SW480 (cell line): ENCODE results near the gene FPR2.
"Not testable (repeated sequence)": the region's sequence is repeated elsewhere in the genome, so short reads cannot be mapped to it uniquely, and the experiment has no call there.

Experiments used
- DNase-seq: peaks from one replicate; pipeline ENCODE4 v3.0.0-alpha.2; 2016; ENCODE audit warnings: low spot score

FPR2 gene

GRCh38 chr19:51760697-51761356 lies at the start of gene FPR2:
FPR2 (plus strand) TSS chr19:51761180; CDS start chr19:51768659, 7,479 bp downstream.
- DNase-seq = no peak

- no peak for DNase-seq
Measured at GRCh38 chr19:51711702-51712101, 49.3 kb upstream of the FPR2 start.

DNA sequence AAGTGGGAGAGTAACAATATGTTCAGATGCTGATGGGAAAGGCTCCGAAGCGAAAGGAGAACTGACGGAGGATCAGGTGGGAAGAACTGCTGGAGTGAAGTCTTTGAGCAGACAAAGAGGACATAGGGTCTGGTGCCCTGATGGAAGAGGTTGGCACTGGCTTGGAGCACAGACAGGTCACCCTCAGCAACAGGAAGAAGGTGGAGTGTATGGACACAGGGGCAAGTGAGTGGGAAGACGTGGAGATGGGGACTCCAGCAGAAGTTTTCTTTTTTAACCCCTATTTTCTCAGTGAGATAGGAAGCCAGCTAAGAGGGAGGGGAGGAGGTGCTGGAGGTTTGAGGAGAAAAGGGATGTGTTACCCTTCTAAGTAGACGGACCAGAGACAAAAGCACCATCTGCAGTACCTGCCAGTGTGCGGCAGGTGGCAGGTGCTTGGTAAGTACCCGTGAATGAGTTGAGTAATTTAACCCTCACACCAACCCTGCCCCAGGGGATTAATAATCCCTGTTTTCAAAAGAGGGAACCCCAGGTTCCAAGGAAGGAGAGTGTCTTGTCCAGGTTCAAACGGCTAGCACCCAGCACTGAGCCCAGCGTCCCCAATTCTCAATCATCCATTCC lies 48.4 kb upstream of the FPR2 start:
- peak; percentile 63 for DNase-seq

GRCh38 chr19:51713319-51714285 lies 47.4 kb upstream of the FPR2 start:
- DNase-seq = no peak

GRCh38 chr19:51714848-51715247 lies 46.1 kb upstream of the FPR2 start:
- DNase-seq = no peak

DNA sequence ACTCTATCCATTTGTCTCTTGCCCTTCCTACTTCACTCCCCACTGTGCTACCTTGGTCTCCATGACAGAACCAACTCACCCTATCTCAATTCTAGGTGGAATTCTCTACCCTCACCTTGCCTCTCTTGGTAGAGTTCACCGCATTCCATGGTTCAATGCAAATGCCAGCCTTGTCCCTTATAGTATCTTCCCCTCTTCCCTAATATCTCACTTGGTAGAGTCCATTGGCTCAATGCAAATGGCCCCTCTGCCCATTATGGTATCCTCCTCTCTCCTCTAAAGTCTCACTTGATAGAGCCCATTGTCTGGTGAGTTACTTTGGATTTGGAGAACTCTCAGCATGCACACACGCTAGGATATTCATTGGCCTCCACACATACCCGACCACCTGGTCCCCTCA lies 45.1 kb upstream of the FPR2 start:
- no peak for DNase-seq

DNA sequence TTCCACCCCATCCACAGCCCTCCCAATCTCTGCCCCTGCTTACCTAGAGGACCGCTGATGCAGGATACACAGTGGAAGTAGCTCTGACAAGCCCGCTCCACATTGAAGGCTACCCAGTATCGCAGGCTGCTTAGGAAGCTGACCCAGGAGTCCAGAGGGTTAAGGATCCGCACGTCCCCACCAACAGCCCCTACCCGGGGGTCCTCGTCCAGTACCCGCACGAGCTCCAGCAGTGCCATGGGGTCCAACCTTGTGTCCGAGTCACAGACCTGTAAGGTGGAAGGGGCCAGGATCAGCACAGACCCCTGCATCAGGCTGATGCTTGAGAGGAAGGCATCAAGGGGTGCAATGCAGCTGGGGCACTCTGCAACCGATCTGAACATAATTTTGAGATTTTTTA lies 44.1 kb upstream of the FPR2 start:
- DNase-seq = no peak

DNA sequence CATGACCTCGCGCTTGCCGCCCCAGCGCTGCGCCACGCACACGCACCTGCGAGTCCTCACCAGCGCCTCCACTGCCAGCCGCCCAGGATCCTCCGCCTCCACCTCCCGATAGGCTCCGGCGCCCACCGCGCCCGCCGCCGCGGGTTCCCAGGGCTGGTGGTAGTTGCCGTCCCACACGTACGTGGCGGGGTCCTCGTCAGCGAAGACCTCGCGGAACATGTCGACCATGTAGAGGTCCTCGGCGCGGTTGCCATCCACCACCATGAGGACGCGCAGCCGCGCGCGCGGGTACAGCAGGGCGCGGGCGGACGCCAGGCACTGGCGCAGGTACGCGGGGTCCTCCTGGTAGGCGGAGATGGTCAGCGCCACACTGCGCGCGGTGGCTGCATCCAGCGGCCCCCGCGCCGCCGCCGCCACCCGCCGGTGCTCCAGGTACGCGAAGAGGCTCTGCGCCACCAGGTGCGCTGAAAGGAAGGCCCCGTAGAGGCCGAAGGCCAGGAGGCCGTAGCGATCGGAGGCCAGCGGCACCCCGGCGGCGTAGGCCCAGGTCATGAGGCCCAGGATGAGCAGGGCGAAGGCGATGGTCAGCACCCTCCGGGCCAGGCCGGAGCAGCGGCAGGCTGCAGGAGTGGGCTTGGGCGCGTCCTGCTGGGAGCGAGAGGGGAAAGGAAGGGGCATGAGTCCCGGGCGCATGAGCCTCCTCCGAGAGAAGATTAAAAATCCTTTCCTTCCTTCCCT lies 41.6 kb upstream of the FPR2 start:
- DNase-seq = no peak

- DNase-seq = no peak
Measured at GRCh38 chr19:51721905-51722304, 39.1 kb upstream of the FPR2 start.

DNA sequence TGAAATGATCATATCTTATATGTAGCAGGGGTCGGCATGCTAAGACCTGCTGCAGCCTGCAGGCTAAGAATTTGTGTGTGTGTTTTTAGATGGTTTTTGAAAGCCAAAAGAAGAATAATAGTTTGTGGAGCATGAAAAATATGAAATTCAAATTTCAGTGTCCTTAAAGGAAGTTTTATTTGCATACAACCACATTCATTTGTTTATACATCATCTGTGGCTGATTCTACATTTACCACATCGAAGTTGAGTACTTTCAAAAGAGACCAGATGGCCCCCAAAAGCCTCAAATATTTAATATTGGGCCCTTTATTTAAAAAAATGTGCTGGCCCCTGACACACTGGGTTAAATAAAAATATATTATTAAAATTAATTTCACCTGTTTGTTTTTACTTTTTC lies 38.5 kb upstream of the FPR2 start:
- DNase-seq = no peak

- no peak for DNase-seq
Measured at GRCh38 chr19:51724543-51724942, 36.4 kb upstream of the FPR2 start.

GRCh38 chr19:51726049-51726448 lies 34.9 kb upstream of the FPR2 start:
- no peak for DNase-seq

GRCh38 chr19:51727349-51727880 lies 33.6 kb upstream of the FPR2 start:
- no peak for DNase-seq

- DNase-seq = no peak
Measured at GRCh38 chr19:51729781-51730180, 31.2 kb upstream of the FPR2 start.

DNA sequence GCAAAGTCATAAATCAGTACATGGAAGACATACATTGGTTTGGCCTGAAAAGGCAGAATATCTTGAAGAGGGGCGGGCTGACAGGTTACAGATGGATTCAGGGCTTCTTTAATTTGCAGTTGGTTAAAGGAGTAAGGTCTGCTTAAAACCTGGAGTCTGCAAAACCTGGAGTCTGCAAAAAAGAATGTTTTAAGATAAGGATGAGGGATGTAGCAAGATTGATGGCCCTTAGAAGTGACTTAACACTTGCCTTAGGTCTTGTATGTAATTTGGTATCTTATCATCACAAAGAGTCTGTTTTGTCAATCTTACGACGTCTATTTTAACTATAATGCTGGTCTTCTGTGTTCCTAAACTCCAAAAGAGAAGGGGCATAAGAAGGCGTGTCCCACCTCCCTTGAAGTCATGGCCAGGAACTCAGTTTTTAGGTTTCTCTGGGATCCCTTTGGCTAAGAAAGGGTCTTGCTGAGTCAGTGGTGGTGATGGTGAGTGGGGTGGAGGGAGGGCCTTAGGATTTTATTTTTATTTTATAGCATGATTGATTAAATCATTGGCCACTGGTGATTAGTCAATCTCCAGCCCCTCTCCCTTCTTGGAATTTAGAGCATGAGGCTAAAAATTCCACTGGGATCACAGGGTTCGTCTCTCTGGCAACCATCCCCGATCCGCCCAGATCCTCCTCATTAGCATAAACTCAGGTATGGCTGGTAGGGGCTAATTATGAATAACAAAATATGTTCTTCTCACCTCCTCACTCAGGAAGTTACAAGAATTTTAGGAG lies 27.0 kb upstream of the FPR2 start:
- no peak for DNase-seq

- DNase-seq = peak; percentile 29
Measured at GRCh38 chr19:51735759-51736449, 25.1 kb upstream of the FPR2 start.

GRCh38 chr19:51737389-51737788 lies 23.6 kb upstream of the FPR2 start:
- no peak for DNase-seq

DNA sequence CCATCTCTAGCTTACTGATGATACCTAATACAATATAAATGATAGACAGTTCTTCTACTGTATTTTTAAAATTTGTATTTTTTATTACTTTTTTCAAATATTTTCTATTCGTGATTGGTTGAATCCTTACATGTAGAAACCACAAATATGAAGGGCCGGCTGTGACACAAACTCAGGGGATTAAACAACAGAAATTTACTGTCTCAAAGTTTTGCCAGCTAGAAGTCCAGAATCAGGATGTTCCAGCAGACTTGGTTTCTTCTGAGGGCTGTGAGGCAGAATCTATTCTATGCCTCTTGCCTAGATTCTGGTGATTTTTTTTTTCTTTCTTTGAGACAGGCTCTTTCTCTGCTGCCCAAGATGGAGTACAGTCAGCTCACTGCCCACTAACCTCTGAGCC lies 23.1 kb upstream of the FPR2 start:
- no peak for DNase-seq

DNA sequence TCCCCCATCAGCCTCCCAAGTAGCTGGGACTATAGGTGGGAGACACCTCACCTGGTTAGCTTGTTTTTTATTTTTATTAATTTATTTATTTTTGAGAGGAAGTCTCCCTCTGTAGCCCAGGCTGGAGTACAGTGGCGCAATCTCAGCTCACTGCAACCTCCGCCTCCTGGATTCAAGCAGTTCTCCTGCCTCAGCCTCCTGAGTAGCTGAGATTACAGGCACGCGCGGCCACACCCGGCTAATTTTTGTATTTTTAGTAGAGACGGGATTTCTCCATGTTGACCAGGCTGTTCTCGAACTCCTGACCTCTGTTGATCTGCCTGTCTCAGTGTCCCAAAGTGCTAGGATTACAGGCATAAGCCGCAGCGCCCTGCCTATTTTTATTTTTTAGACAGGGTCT lies 22.5 kb upstream of the FPR2 start:
- not testable (repeated sequence) for DNase-seq

- no peak for DNase-seq
Measured at GRCh38 chr19:51739466-51740213, 21.3 kb upstream of the FPR2 start.
